Keratinocyte (primary cell): Measurements from ENCODE around the gene BPGM. TPM values are rescaled to one million over a fixed set of nuclear protein-coding genes. Genes with fewer than 3 reads are reported as not detected.

Experiments used
- DNase-seq: peaks from one replicate; pipeline ENCODE4 v3.0.0-alpha.2; 2011; ENCODE audit warnings: low read depth, missing footprints, low spot score
- FAIRE-seq: peaks from 2 replicates; lab custom pipeline; 2011; peaks lifted over from hg19 to GRCh38; lab: Jason Lieb, UNC
- H2AFZ ChIP-seq: 2 replicates; pipeline ENCODE4 v1.6.0; 2012; ENCODE audit warnings: low read length, control low read depth, inconsistent platforms; ENCODE audit not compliant: control insufficient read depth
- H3K27ac ChIP-seq: 2 replicates; pipeline ENCODE4 v1.5.1; 2011; ENCODE audit warnings: low read length; ENCODE audit not compliant: control insufficient read depth, insufficient read depth
- H3K27me3 ChIP-seq: 3 replicates; pipeline ENCODE4 v1.6.0; 2011; ENCODE audit warnings: low read length; ENCODE audit not compliant: control insufficient read depth, insufficient read depth; ENCODE audit errors: extremely low read depth
- H3K36me3 ChIP-seq, 2 experiments: 2 replicates in 1 of 2; 3 replicates in 1 of 2; pipeline ENCODE4 v1.5.1; 2011; ENCODE audit warnings: low read length in 2 of 2, mild to moderate bottlenecking in 1 of 2; ENCODE audit not compliant: control insufficient read depth in 2 of 2, insufficient read depth in 2 of 2; ENCODE audit errors: extremely low read depth in 1 of 2
- H3K4me1 ChIP-seq: 3 replicates; pipeline ENCODE4 v1.5.1; 2011; ENCODE audit warnings: low read length; ENCODE audit not compliant: control insufficient read depth, insufficient read depth; ENCODE audit errors: extremely low read depth
- H3K4me2 ChIP-seq: 3 replicates; pipeline ENCODE4 v1.6.0; 2011; ENCODE audit warnings: low read depth, low read length; ENCODE audit not compliant: control insufficient read depth, insufficient read depth; ENCODE audit errors: extremely low read depth
- H3K4me3 ChIP-seq, 3 experiments: fragments of 200-600 bp in 1 of 3; sonication (generic) in 1 of 3; 2 replicates in 2 of 3; 3 replicates in 1 of 3; pipeline ENCODE4 v1.5.1; 2011 to 2016; ENCODE audit warnings: low read length in 3 of 3, mild to moderate bottlenecking in 3 of 3, control low read depth in 2 of 3, inconsistent platforms in 1 of 3, low read depth in 1 of 3, mixed read lengths in 1 of 3, mixed run types in 1 of 3, moderate library complexity in 1 of 3; ENCODE audit not compliant: control insufficient read depth in 2 of 3, insufficient read depth in 2 of 3; ENCODE audit errors: extremely low read depth in 1 of 3
- H3K79me2 ChIP-seq: 2 replicates; pipeline ENCODE4 v1.6.0; 2012; ENCODE audit warnings: low read length; ENCODE audit not compliant: control insufficient read depth, insufficient read depth
- H3K9ac ChIP-seq: 3 replicates; pipeline ENCODE4 v1.6.0; 2011; ENCODE audit warnings: low read length; ENCODE audit not compliant: control insufficient read depth, insufficient read depth; ENCODE audit errors: extremely low read depth
- H3K9me1 ChIP-seq: 3 replicates; pipeline ENCODE4 v1.6.0; 2011; ENCODE audit warnings: low read length; ENCODE audit not compliant: control insufficient read depth, insufficient read depth; ENCODE audit errors: extremely low read depth
- H3K9me3 ChIP-seq: 2 replicates; pipeline ENCODE4 v1.5.1; 2012; ENCODE audit warnings: low read depth, low read length; ENCODE audit not compliant: control insufficient read depth
- H4K20me1 ChIP-seq: 3 replicates; pipeline ENCODE4 v1.6.0; 2011; ENCODE audit warnings: low read length; ENCODE audit not compliant: control insufficient read depth, insufficient read depth; ENCODE audit errors: extremely low read depth
- CTCF ChIP-seq, 3 experiments: IDR thresholded peaks in 1 of 3; conservative IDR thresholded peaks in 1 of 3; optimal IDR thresholded peaks in 1 of 3; 2 replicates in 2 of 3; 3 replicates in 1 of 3; pipeline versions ENCODE3 to v1.5.1; 2011; ENCODE audit warnings: low read length in 3 of 3, mild to moderate bottlenecking in 3 of 3, moderate library complexity in 2 of 3, control low read depth in 1 of 3, inconsistent platforms in 1 of 3; ENCODE audit not compliant: insufficient read depth in 2 of 3; ENCODE audit errors: extremely low read depth in 1 of 3
- EZH2 ChIP-seq: IDR thresholded peaks from one replicate; pipeline ENCODE4 v1.6.1; 2012; ENCODE audit warnings: inconsistent platforms, mild to moderate bottlenecking, low read length, moderate library complexity
- dilution Hi-C: fragments of 300-500 bp; cut with MboI; formaldehyde crosslinking; loops from one replicate; pipeline ENCODE4 v1.7.0; 2020; ENCODE audit warnings: low sequenced_read_pairs; ENCODE audit not compliant: extremely low pct_ligation_motif_present
- polyA plus RNA-seq, 5 experiments: library from polyadenylated mRNA; depleted of rRNA in 3 of 5; stranded (reverse) in 3 of 5; stranded (forward) in 1 of 5; unstranded in 1 of 5; fragments of >200 nt; gene quantifications; 1 replicate in 1 of 5; 2 replicates in 3 of 5; 3 replicates in 1 of 5; pipeline versions ENCODE4 v1.2.1 to v1.2.3, GENCODE V29; 2011 to 2012; ENCODE audit warnings: missing spikeins in 2 of 5, low read depth in 1 of 5, low replicate concordance in 1 of 5

The BPGM gene
- polyA plus RNA-seq, 1 donor (not counting 4 experiments of a cell fraction or from before 2014, with no cell fraction given), result 31.2 TPM

GRCh38 chr7:134708692-134709091, 62.0 kb downstream of the BPGM start:
- Histone ChIP-seq H3K4me2 (no peak overlapping the region), H3K9ac (no peak overlapping the region), H3K9me3 (no peaks in the 10 kb centered on the region), H3K79me2 (no peaks in the 10 kb centered on the region), H3K36me3 (no peaks in the 10 kb centered on the region), H4K20me1 (no peaks in the 10 kb centered on the region), H3K9me1 (no peaks in the 10 kb centered on the region), H2AFZ (no peak overlapping the region), H3K27ac (no peak overlapping the region), H3K27me3 (no peaks in the 10 kb centered on the region), H3K4me1 (peaks cover 14% of the 10 kb centered on the region), H3K4me3 (no peak overlapping the region)
- TF ChIP-seq CTCF (optimal IDR thresholded peaks at IDR 0.05 in 1 of 3, IDR thresholded peaks at IDR 0.05 in 1 of 3, conservative IDR thresholded peaks at IDR 0.05 in 1 of 3; ENCODE audit: extremely low read depth in 1 of 3, insufficient read depth in 2 of 3, low read length in 3 of 3) (no peak), EZH2 (no peak)
- dilution Hi-C loops, result no loop called here
- FAIRE-seq (no peak), DNase-seq (no peak)

- H4K20me1 ChIP-seq, result no peaks in the 10 kb centered on the region
- no peak overlapping the region for H2AFZ ChIP-seq
- H3K9me3 ChIP-seq, result no peaks in the 10 kb centered on the region
- H3K27me3 ChIP-seq, result no peaks in the 10 kb centered on the region
- no peak for FAIRE-seq
- H3K27ac ChIP-seq, result no peak overlapping the region
- H3K4me3 ChIP-seq, result no peak overlapping the region
- H3K4me2 ChIP-seq, result no peak overlapping the region
- TF ChIP-seq CTCF (optimal IDR thresholded peaks at IDR 0.05 in 1 of 3, IDR thresholded peaks at IDR 0.05 in 1 of 3, conservative IDR thresholded peaks at IDR 0.05 in 1 of 3; ENCODE audit: extremely low read depth in 1 of 3, insufficient read depth in 2 of 3, low read length in 3 of 3) (no peak), EZH2 (no peak)
- no peaks in the 10 kb centered on the region for H3K9me1 ChIP-seq
- no peaks in the 10 kb centered on the region for H3K36me3 ChIP-seq
- H3K79me2 ChIP-seq, result no peaks in the 10 kb centered on the region
- H3K9ac ChIP-seq, result no peak overlapping the region
- peaks cover 14% of the 10 kb centered on the region for H3K4me1 ChIP-seq
- no peak for DNase-seq
- dilution Hi-C loops, result no loop called here
These were observed 62.5 kb downstream of the BPGM start for GRCh38 chr7:134709197-134709596.
